OCI-LY7 (cell line): ENCODE results near the gene POPDC3. TPM values are rescaled to one million over a fixed set of nuclear protein-coding genes. Genes with fewer than 3 reads are reported as not detected.
"Not testable (repeated sequence)": the region's sequence is repeated elsewhere in the genome, so short reads cannot be mapped to it uniquely, and the experiment has no call there.

Source experiments
- BruUV-seq: library from RNA; stranded (reverse); fragments of 400-500 nt; replicated peaks from 2 replicates; lab custom pipeline; 2021; lab: Mats Ljungman, UMichigan
- CTCF ChIA-PET: fragments of 300-600 bp; sonication (Branson Sonifier 250); formaldehyde crosslinking; loops from one replicate; lab custom pipeline; 2022; ENCODE audit warnings: antibody characterized with exemption; ENCODE audit not compliant: unreplicated experiment; lab: Charles Lee
- POLR2A ChIA-PET: fragments of 300-600 bp; sonication (Branson Sonifier 250); formaldehyde crosslinking; loops from one replicate; lab custom pipeline; 2022; ENCODE audit warnings: antibody characterized with exemption; lab: Charles Lee
- DNase-seq: peaks from one replicate; pipeline ENCODE4 v3.0.0-alpha.2; 2015; ENCODE audit warnings: low spot score
- H2AFZ ChIP-seq: fragments of 200-600 bp; sonication (generic), shearing (Covaris generic); 2 replicates; pipeline ENCODE4 v1.6.1; 2014; ENCODE audit warnings: mild to moderate bottlenecking, antibody characterized with exemption, low read length, moderate library complexity
- H3K27ac ChIP-seq: fragments of 200-600 bp; sonication (generic); 2 replicates; pipeline ENCODE4 v1.5.1; 2014; ENCODE audit warnings: mixed run types, low read depth, mild to moderate bottlenecking, moderate library complexity, low read length, inconsistent platforms; ENCODE audit not compliant: poor library complexity, severe bottlenecking
- H3K36me3 ChIP-seq: fragments of 200-600 bp; sonication (generic); 2 replicates; pipeline ENCODE4 v1.6.1; 2014; ENCODE audit warnings: mild to moderate bottlenecking, antibody characterized with exemption, low read length, moderate library complexity, mixed read lengths; ENCODE audit not compliant: insufficient read depth
- H3K4me1 ChIP-seq: fragments of 200-600 bp; sonication (generic); 2 replicates; pipeline ENCODE4 v1.5.1; 2014; ENCODE audit warnings: mild to moderate bottlenecking, low read length; ENCODE audit not compliant: insufficient read depth, poor library complexity, severe bottlenecking
- H3K4me2 ChIP-seq: fragments of 200-600 bp; sonication (generic); 2 replicates; pipeline ENCODE4 v1.6.1; 2014; ENCODE audit warnings: mild to moderate bottlenecking, low read length
- H3K4me3 ChIP-seq: fragments of 200-600 bp; sonication (generic); 2 replicates; pipeline ENCODE4 v1.5.1; 2014; ENCODE audit warnings: mild to moderate bottlenecking, low read depth, low read length; ENCODE audit not compliant: poor library complexity, severe bottlenecking
- H3K79me2 ChIP-seq: fragments of 200-600 bp; sonication (generic); 2 replicates; pipeline ENCODE4 v1.6.1; 2016; ENCODE audit warnings: low read depth, mild to moderate bottlenecking, low read length, moderate library complexity, mixed read lengths; ENCODE audit not compliant: insufficient read depth
- H3K9me2 ChIP-seq: fragments of 200-600 bp; sonication (generic); 2 replicates; pipeline ENCODE4 v1.6.1; 2016; ENCODE audit warnings: mild to moderate bottlenecking, low read length, mixed read lengths; ENCODE audit not compliant: insufficient read depth
- H3K9me3 ChIP-seq: fragments of 200-600 bp; sonication (generic); 2 replicates; pipeline ENCODE4 v1.6.1; 2014; ENCODE audit warnings: mild to moderate bottlenecking, mixed run types, low read length, mixed read lengths
- H4K20me1 ChIP-seq: fragments of 200-600 bp; sonication (generic); 2 replicates; pipeline ENCODE4 v1.6.1; 2014; ENCODE audit warnings: mild to moderate bottlenecking, antibody characterized with exemption, low read length, moderate library complexity, mixed read lengths; ENCODE audit not compliant: insufficient read depth
- CTCF ChIP-seq: fragments of 200-600 bp; sonication (generic); conservative IDR thresholded peaks from 2 replicates; pipeline ENCODE4 v1.5.1; 2014; ENCODE audit warnings: mild to moderate bottlenecking, antibody characterized with exemption, low read length, moderate library complexity, mixed read lengths
- EZH2phosphoT487 ChIP-seq: fragments of 200-600 bp; sonication (generic); IDR thresholded peaks from 2 replicates; pipeline ENCODE4 v1.6.1; 2018; ENCODE audit warnings: low read depth, borderline replicate concordance, mild to moderate bottlenecking, mixed run types, antibody characterized with exemption, low read length, moderate library complexity, mixed read lengths
- intact Hi-C: fragments of 100-400 bp; cut with micrococcal nuclease; formaldehyde crosslinking; loops from one replicate; pipeline ENCODE4 v1.10.0; 2022; ENCODE audit not compliant: unreplicated experiment
- total RNA-seq, 2 experiments: library from RNA; depleted of rRNA in 1 of 2; stranded (reverse); fragments of >200 nt in 1 of 2; shearing (Covaris generic) in 1 of 2; gene quantifications; 2 replicates each; pipeline ENCODE4 v1.2.3, GENCODE V29; 2014 to 2022

The POPDC3 gene
- total RNA-seq, 2 experiments from 2014 or later: not detected

GRCh38 chr6:105174512-105174911, 5.3 kb downstream of the POPDC3 start:
- no peaks in the 10 kb centered on the region for H4K20me1 ChIP-seq
- no peaks in the 10 kb centered on the region for H3K9me2 ChIP-seq
- intact Hi-C loops: no loop called here
- no peaks in the 10 kb centered on the region for H3K36me3 ChIP-seq
- POLR2A ChIA-PET: no interaction called here
- no peaks in the 10 kb centered on the region for H3K79me2 ChIP-seq
- no peak overlapping the region for H3K4me2 ChIP-seq
- CTCF ChIA-PET: no interaction called here
- no peak overlapping the region for H2AFZ ChIP-seq
- no peak for DNase-seq
- no peaks in the 10 kb centered on the region for H3K9me3 ChIP-seq
- H3K4me3 ChIP-seq: no peak overlapping the region
- no TSS peak for BruUV-seq
- no peaks in the 10 kb centered on the region for H3K4me1 ChIP-seq
- no peak for TF ChIP-seq EZH2phosphoT487
- no peak for TF ChIP-seq CTCF
- no peak overlapping the region for H3K27ac ChIP-seq

- POLR2A ChIA-PET, H4K20me1 ChIP-seq, DNase-seq, H3K9me2 ChIP-seq, intact Hi-C loops, H3K4me1 ChIP-seq, CTCF ChIA-PET, H2AFZ ChIP-seq, H3K27ac ChIP-seq, H3K9me3 ChIP-seq, H3K4me2 ChIP-seq, H3K4me3 ChIP-seq, H3K36me3 ChIP-seq, BruUV-seq, H3K79me2 ChIP-seq: not testable (repeated sequence)
These were observed 7.3 kb downstream of the POPDC3 start for GRCh38 chr6:105172515-105172914.

GRCh38 chr6:105170059-105170458, 9.8 kb downstream of the POPDC3 start:
- Histone ChIP-seq H3K9me3 (no peaks in the 10 kb centered on the region), H3K9me2 (no peaks in the 10 kb centered on the region), H3K4me2 (no peak overlapping the region), H3K4me1 (no peaks in the 10 kb centered on the region), H3K79me2 (no peaks in the 10 kb centered on the region), H3K36me3 (no peaks in the 10 kb centered on the region), H2AFZ (no peak overlapping the region), H4K20me1 (no peaks in the 10 kb centered on the region), H3K27ac (no peak overlapping the region), H3K4me3 (no peak overlapping the region)
- no TSS peak for BruUV-seq
- TF ChIP-seq CTCF: no peak
- no peak for DNase-seq
- intact Hi-C loops: no loop called here
- ChIA-PET POLR2A (no interaction called here), CTCF (no interaction called here)
